ENCODE results near the gene SIRT7.
A peak's percentile ranks its signal among the peaks of the same experiment; 100 is the strongest.
"Not testable (repeated sequence)": the region's sequence is repeated elsewhere in the genome, so short reads cannot be mapped to it uniquely, and the experiment has no call there.

SIRT7 gene

DNA sequence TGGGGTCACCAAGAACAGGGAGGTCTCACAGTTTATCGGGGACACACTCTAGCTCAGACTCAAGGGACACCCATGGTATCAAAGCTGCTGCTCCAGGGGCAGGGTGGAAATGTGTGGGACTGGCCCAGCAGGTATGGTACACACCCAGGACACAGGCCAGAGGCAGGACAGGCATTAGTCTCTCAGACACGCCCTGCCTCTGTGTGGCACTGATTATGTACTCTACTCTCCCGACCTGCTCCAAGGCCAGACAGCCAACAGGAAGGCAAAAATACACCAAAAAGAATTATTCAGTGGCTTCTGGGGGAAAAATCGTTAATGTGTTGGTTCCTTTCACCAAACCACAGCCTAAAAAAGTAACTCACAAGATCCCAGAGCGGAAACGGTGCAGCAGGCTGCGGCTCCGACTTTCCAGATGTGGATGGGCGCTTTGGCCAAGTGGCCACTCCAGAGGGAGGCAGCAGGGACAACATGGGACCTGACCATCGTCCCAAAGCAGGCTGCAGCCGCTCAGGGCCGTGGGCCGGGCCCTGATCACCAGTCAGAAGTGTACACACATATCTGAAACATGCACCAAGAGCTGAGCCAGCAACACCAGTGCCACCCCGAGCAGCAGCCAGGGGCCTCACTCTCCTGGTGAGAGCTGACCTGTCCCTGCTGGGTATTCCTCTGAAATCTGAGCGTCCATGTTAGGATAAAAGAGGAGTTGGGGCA lies 1.0 kb upstream of the SIRT7 start:
- no peak for DNase-seq (ENCODE audit: low read depth)

GRCh38 chr17:81918333-81918669 lies 325 bp upstream of the SIRT7 start:
- not testable (repeated sequence) for DNase-seq (ENCODE audit: low read depth)

- no peak for DNase-seq (ENCODE audit: low read depth)
Measured at GRCh38 chr17:81916234-81917001, 1.6 kb downstream of the SIRT7 start.

- no peak for DNase-seq (ENCODE audit: low read depth)
Measured at GRCh38 chr17:81915331-81915730, 2.6 kb downstream of the SIRT7 start.

DNA sequence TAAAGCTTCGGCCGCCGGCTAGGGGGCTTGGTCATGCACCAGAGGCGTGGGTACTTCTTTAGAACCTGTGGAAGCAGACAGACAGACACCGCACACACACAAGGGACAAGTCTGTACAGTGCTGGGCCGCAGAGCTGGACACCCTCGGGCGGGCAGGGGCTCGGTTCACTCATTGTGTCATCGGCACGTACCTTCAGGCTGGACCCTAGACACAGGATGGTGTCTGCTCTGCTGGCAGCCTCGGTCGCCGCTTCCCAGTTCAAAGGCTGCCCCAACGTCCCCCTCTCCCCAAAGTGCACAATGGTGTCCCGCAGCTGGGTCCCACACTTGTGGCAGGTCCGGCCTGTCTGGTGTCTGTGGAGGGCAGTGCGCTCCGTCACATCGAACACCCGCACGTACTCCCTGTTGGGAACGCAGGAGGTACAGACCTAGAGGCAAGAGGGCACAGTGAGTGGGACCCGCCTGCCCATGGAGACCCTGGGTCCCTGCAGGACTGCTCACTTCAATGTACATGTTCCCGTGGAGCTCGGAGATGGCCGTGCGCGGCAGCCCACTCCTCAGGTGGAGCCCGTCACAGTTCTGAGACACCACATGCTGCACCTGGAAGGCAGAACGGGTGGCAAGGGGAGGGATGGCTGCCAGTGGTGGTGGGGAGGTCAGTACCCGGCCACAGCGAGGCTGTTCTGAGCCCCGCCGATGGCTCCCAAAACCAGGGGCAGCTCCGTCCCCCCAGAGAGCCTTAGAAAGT lies 3.7 kb downstream of the SIRT7 start:
- no peak for DNase-seq (ENCODE audit: low read depth)

DNA sequence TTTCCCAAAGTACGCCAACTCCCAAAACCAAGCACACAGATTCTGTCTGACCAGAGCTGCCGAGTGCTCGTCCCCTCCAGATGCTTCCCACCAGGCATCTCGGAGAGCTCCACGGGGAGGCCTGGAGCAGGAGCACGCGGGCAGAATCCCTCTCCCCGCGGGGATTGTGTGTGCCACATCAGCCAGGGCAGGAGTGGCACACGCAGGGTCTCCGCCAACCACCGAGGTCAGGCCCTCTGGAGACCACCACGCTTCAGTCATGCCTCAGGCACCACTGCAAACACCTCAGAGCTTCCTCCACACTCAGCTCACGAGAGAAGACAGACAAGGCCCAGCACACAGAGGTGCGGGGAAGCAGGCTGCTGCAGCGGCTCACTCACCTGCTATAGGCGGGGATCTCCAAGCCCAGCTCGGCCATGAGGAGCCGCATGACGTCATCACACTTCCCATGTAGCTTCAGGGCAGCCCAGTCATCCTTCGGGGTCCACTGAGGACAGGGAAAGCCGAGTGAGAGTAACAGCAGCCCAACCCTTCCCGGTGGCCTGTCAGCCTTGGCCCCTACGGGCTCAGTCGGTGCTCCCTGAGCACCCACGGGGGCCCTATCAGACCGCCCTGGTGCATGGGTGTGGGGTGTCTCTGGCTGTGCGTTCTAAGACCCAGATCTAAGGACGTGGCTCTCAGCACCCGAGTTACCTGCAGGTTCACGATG lies 4.4 kb downstream of the SIRT7 start:
- DNase-seq (ENCODE audit: low read depth), result no peak

- no peak for DNase-seq (ENCODE audit: low read depth)
Measured at GRCh38 chr17:81912441-81913309, 5.3 kb downstream of the SIRT7 start.

DNA sequence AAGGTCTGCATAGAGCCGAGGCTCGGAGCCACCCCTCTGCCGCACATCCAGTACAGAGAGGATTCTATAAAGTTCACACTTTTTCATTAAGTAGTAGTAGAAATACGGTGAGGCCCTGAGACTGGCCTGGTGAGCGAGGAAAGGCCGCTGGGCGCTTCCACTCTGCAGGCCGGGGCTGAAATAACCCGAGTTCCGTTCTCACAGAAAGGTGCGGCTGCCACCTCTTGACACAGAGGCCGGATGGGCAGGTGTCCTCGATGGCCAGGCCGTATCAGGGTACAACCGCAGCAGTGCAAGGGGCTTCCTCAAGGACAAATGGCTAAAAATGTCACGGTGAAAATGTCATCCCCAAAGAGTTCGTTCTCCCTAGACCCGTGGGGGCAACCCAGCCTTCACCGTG lies 6.0 kb downstream of the SIRT7 start:
- DNase-seq (ENCODE audit: low read depth), result no peak

GRCh38 chr17:81911277-81911961 lies 6.6 kb downstream of the SIRT7 start, which contains the start of gene PCYT2:
Gene PCYT2, minus strand, starts transcription at chr17:81911399. Its CDS starts 44 bp downstream, at chr17:81911355.
- peak; percentile 59 for DNase-seq (ENCODE audit: low read depth)

GRCh38 chr17:81910840-81911276 lies 7.1 kb downstream of the SIRT7 start:
- DNase-seq (ENCODE audit: low read depth), result no peak

DNA sequence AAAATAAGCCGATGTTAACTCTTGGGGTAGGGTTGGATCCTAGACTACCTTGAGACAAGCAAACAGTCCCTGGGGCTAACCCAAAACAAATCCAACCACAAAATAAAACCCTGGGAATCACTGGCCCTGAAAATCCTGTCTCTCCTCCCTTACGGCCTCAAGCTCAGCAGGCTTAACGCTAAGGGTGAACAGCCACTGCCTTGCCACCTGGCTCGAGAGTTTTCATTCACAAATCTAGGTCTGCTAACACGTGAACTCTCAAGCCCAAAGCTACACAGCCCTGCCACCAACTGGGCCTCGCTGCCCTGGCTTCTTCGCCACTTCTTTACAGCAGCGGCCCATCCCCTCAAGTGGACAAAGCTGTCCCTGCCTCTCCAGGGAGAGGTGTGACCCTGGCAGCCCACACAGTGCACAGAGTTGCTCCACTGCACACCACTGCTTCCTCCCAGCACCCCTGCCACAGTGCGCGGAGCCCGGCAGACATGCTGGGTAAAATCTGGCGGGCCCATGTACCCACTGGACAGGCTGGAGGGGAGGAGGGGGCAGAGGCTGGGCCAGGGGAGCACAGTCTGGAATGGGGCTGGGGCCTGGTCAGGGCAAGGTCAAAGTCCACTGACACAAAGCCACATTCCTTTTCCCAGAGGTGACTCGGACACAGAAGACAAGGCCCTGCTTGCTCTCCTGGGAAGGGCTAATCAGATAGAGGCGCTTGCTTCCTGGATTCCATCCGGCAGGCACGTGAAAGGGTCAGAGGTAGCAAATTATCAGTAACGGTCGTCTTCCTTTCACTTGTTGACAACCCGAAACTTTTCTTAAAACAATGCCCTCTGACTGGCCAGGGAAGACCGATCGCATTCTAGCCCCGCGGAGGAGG lies 7.8 kb downstream of the SIRT7 start:
- no peak for DNase-seq (ENCODE audit: low read depth)

GRCh38 chr17:81909231-81909630 lies 8.7 kb downstream of the SIRT7 start:
- no peak for DNase-seq (ENCODE audit: low read depth)

- no peak for DNase-seq (ENCODE audit: low read depth)
Measured at GRCh38 chr17:81908793-81909192, 9.2 kb downstream of the SIRT7 start.

GRCh38 chr17:81907219-81908145 lies 10.5 kb downstream of the SIRT7 start:
- DNase-seq (ENCODE audit: low read depth), result no peak

- DNase-seq (ENCODE audit: low read depth), result no peak
Measured at GRCh38 chr17:81906476-81907218, 11.3 kb downstream of the SIRT7 start.

GRCh38 chr17:81905993-81906392 lies 12.0 kb downstream of the SIRT7 start:
- no peak for DNase-seq (ENCODE audit: low read depth)

GRCh38 chr17:81905424-81905875 lies 12.5 kb downstream of the SIRT7 start:
- no peak for DNase-seq (ENCODE audit: low read depth)
